Mesenchymal stem cell (in vitro differentiated cells and primary cell): ENCODE data around the gene AP3B1.

ENCODE experiments used
- DNase-seq: peaks from one replicate; pipeline ENCODE4 v3.0.0-alpha.2; 2013
- H2AFZ ChIP-seq: one replicate; pipeline ENCODE4 v1.6.1; 2013; ENCODE audit warnings: low read depth, mild to moderate bottlenecking, control low read depth, inconsistent platforms, low read length, moderate library complexity
- H2AK5ac ChIP-seq: 2 replicates; pipeline ENCODE4 v1.6.1; 2013; ENCODE audit warnings: low read length, moderate library complexity, mild to moderate bottlenecking, inconsistent platforms; ENCODE audit not compliant: severe bottlenecking
- H2BK120ac ChIP-seq: one replicate; pipeline ENCODE4 v1.6.1; 2013; ENCODE audit warnings: low read depth, mild to moderate bottlenecking, inconsistent platforms, low read length, moderate library complexity
- H2BK12ac ChIP-seq, 2 experiments: one replicate each; pipeline ENCODE4 v1.6.1; 2013; ENCODE audit warnings: inconsistent platforms in 2 of 2, low read length in 2 of 2, mild to moderate bottlenecking in 2 of 2, moderate library complexity in 2 of 2, control low read depth in 1 of 2
- H2BK15ac ChIP-seq: one replicate; pipeline ENCODE4 v1.6.1; 2013; ENCODE audit warnings: mild to moderate bottlenecking, low read depth, inconsistent platforms; ENCODE audit not compliant: poor library complexity, severe bottlenecking
- H2BK5ac ChIP-seq: 2 replicates; pipeline ENCODE4 v1.6.1; 2013; ENCODE audit warnings: low read depth, mild to moderate bottlenecking, low read length, control low read depth, inconsistent platforms; ENCODE audit not compliant: poor library complexity, severe bottlenecking
- H3K14ac ChIP-seq, 2 experiments: one replicate each; pipeline ENCODE4 v1.6.1; 2013; ENCODE audit warnings: inconsistent platforms in 2 of 2, low read length in 2 of 2, control low read depth in 1 of 2, mild to moderate bottlenecking in 1 of 2, moderate library complexity in 1 of 2
- H3K18ac ChIP-seq, 2 experiments: one replicate each; pipeline ENCODE4 v1.6.1; 2013; ENCODE audit warnings: inconsistent platforms in 2 of 2, low read length in 2 of 2, control low read depth in 1 of 2, low read depth in 1 of 2, mild to moderate bottlenecking in 1 of 2
- H3K23ac ChIP-seq, 2 experiments: one replicate each; pipeline ENCODE4 v1.6.1; 2013; ENCODE audit warnings: inconsistent platforms in 2 of 2, low read length in 2 of 2, mild to moderate bottlenecking in 2 of 2, moderate library complexity in 2 of 2, control low read depth in 1 of 2
- H3K27ac ChIP-seq: 2 replicates; pipeline ENCODE4 v1.5.1; 2013; ENCODE audit warnings: mild to moderate bottlenecking, moderate library complexity, low read length, control low read depth, inconsistent platforms; ENCODE audit not compliant: poor library complexity, severe bottlenecking
- H3K27me3 ChIP-seq, 2 experiments: 2 replicates each; pipeline versions ENCODE4 v1.6.1 to v1.7.0; 2013; ENCODE audit warnings: low read length in 2 of 2, mild to moderate bottlenecking in 2 of 2, moderate library complexity in 2 of 2, control low read depth in 1 of 2, inconsistent platforms in 1 of 2; ENCODE audit not compliant: control insufficient read depth in 1 of 2, insufficient read depth in 1 of 2
- H3K36me3 ChIP-seq, 2 experiments: 2 replicates each; pipeline versions ENCODE4 v1.6.1 to v1.7.0; 2013; ENCODE audit warnings: low read length in 2 of 2, control low read depth in 1 of 2, inconsistent platforms in 1 of 2, low read depth in 1 of 2, mild to moderate bottlenecking in 1 of 2; ENCODE audit not compliant: insufficient read depth in 2 of 2, control insufficient read depth in 1 of 2
- H3K4ac ChIP-seq, 2 experiments: one replicate each; pipeline ENCODE4 v1.6.1; 2013; ENCODE audit warnings: inconsistent platforms in 2 of 2, low read length in 2 of 2, mild to moderate bottlenecking in 2 of 2, moderate library complexity in 2 of 2, control low read depth in 1 of 2, low read depth in 1 of 2
- H3K4me1 ChIP-seq: 2 replicates; pipeline ENCODE4 v1.6.1; 2013; ENCODE audit warnings: low read depth, low read length, control low read depth; ENCODE audit not compliant: control insufficient read depth, insufficient read depth
- H3K4me2 ChIP-seq: 2 replicates; pipeline ENCODE4 v1.6.1; 2013; ENCODE audit warnings: low read length, mild to moderate bottlenecking, inconsistent platforms; ENCODE audit not compliant: poor library complexity, severe bottlenecking
- H3K4me3 ChIP-seq, 2 experiments: 2 replicates each; pipeline versions ENCODE4 v1.5.1 to v1.7.0; 2013; ENCODE audit warnings: low read length in 2 of 2, mild to moderate bottlenecking in 2 of 2, control low read depth in 1 of 2, low read depth in 1 of 2; ENCODE audit not compliant: insufficient read depth in 1 of 2
- H3K79me1 ChIP-seq: replicated peaks from 2 replicates; pipeline ENCODE4 v1.6.1; 2013; ENCODE audit warnings: mild to moderate bottlenecking, control low read depth, low read length, inconsistent platforms; ENCODE audit not compliant: poor library complexity, severe bottlenecking
- H3K9ac ChIP-seq: 2 replicates; pipeline ENCODE4 v1.7.0; 2013; ENCODE audit warnings: mild to moderate bottlenecking, low read length, moderate library complexity
- H3K9me3 ChIP-seq: 2 replicates; pipeline ENCODE4 v1.7.0; 2013; ENCODE audit warnings: mild to moderate bottlenecking, low read length; ENCODE audit not compliant: control insufficient read depth
- H4K8ac ChIP-seq: one replicate; pipeline ENCODE4 v1.6.1; 2013; ENCODE audit warnings: inconsistent platforms, mild to moderate bottlenecking, low read length, moderate library complexity
- H4K91ac ChIP-seq: one replicate; pipeline ENCODE4 v1.6.1; 2013; ENCODE audit warnings: mild to moderate bottlenecking, low read length, inconsistent platforms
- WGBS: methylation state at CpG from one replicate; pipeline ENCODE4 v1.1.7; 2013; ENCODE audit warnings: mixed read lengths; 5-methylcytosine and 5-hydroxymethylcytosine counted together

AP3B1 gene

DNA sequence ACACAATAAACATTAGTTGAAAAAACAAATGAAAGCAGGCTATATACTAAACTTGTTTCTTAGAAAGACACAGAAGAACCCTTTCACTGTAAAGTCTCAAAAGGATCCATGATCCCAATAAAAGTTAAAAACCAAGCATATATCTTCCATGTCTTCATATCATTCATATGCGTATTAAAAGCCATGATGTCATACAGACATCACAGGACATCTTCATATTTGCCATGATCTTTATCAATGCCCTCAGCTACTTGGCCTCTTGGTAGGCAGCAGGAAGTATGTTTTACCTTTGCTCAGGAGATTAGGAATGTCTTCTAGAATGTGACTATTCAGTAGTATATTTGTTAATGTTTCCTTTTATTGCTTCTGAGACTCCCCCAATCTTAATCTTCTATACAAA lies 16.8 kb downstream of the AP3B1 start:
- no peak overlapping the region for H2BK12ac ChIP-seq
- peaks cover 23% of the 10 kb centered on the region for H3K79me1 ChIP-seq
- H4K91ac ChIP-seq: no peak overlapping the region
- H3K4me3 ChIP-seq: no peak overlapping the region
- H3K36me3 ChIP-seq: peaks cover 0 to 3% of the 10 kb centered on the region in 2 experiments
- H2AFZ ChIP-seq: no peak overlapping the region
- H2AK5ac ChIP-seq: no peak overlapping the region
- H3K4me1 ChIP-seq: no peaks in the 10 kb centered on the region
- no peak overlapping the region for H3K18ac ChIP-seq
- no peak overlapping the region for H3K27ac ChIP-seq
- H3K14ac ChIP-seq: no peak overlapping the region
- no peak overlapping the region for H2BK5ac ChIP-seq
- 100% methylated on average over 1 of the region's 1 CpG for WGBS
- no peak overlapping the region for H2BK15ac ChIP-seq
- no peak overlapping the region for H3K23ac ChIP-seq
- no peaks in the 10 kb centered on the region for H3K27me3 ChIP-seq
- no peak overlapping the region for H3K4ac ChIP-seq
- H3K9ac ChIP-seq: no peak overlapping the region
- H4K8ac ChIP-seq: no peak overlapping the region
- H3K4me2 ChIP-seq: no peak overlapping the region
- H3K9me3 ChIP-seq: no peaks in the 10 kb centered on the region
- no peak for DNase-seq
- no peak overlapping the region for H2BK120ac ChIP-seq

GRCh38 chr5:78275998-78276543 lies 18.4 kb downstream of the AP3B1 start:
- H2AFZ ChIP-seq: no peak overlapping the region
- H3K27ac ChIP-seq: no peak overlapping the region
- no peak overlapping the region for H3K4me3 ChIP-seq
- no peak overlapping the region for H2BK15ac ChIP-seq
- H3K18ac ChIP-seq: no peak overlapping the region
- no peaks in the 10 kb centered on the region for H3K27me3 ChIP-seq
- H2BK5ac ChIP-seq: no peak overlapping the region
- no peak for DNase-seq
- H2BK120ac ChIP-seq: no peak overlapping the region
- no peak overlapping the region for H3K9ac ChIP-seq
- peaks cover 0 to 3% of the 10 kb centered on the region in 2 experiments for H3K36me3 ChIP-seq
- H3K23ac ChIP-seq: no peak overlapping the region
- no peak overlapping the region for H3K4ac ChIP-seq
- H3K4me1 ChIP-seq: no peaks in the 10 kb centered on the region
- H3K4me2 ChIP-seq: no peak overlapping the region
- no peaks in the 10 kb centered on the region for H3K9me3 ChIP-seq
- H2AK5ac ChIP-seq: no peak overlapping the region
- H3K79me1 ChIP-seq: peaks cover 19% of the 10 kb centered on the region
- no peak overlapping the region for H4K8ac ChIP-seq
- H4K91ac ChIP-seq: no peak overlapping the region
- H3K14ac ChIP-seq: no peak overlapping the region
- H2BK12ac ChIP-seq: no peak overlapping the region

DNA sequence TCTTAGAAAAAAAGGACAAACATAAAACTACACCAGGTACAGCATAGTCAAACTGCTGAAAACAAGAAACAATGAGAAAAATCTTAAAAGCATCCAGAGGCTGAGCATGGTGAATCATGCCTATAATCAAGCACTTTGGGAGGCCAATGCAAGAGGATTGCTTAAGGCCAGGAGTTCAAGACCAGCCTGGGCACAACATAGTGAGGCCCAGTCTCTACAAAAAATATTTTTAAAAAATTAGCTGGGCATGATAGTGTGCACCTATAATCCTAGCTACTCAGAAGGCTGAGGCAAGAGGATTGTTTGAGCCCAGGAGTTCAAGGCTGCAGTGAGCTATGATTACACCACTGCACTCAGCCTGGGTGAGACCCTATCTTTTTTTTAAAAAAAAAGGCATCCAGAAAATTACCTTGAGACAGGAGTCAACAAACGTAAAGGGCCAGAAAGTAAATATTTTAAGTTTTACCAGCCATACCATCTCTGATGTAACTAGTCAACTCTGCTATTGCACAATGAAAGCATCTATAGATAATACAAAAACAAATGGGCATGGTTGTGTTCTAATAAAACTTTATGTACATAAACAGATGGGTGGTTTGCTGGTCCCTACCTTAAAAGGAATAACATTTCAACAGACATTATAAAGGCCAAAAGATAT lies 19.8 kb downstream of the AP3B1 start:
- Histone ChIP-seq H3K4ac (no peak overlapping the region), H2BK15ac (no peak overlapping the region), H2BK5ac (no peak overlapping the region), H3K36me3 (peaks cover 0 to 3% of the 10 kb centered on the region in 2 experiments), H3K4me3 (no peak overlapping the region), H2AFZ (no peak overlapping the region), H3K27ac (no peak overlapping the region), H3K27me3 (no peaks in the 10 kb centered on the region), H3K14ac (no peak overlapping the region), H4K8ac (no peak overlapping the region), H3K4me2 (no peak overlapping the region), H2BK12ac (no peak overlapping the region), H2AK5ac (no peak overlapping the region), H3K9me3 (no peaks in the 10 kb centered on the region), H3K4me1 (no peaks in the 10 kb centered on the region), H2BK120ac (no peak overlapping the region), H3K9ac (no peak overlapping the region), H3K23ac (no peak overlapping the region), H3K79me1 (peaks cover 23% of the 10 kb centered on the region), H3K18ac (no peak overlapping the region), H4K91ac (no peak overlapping the region)
- DNase-seq: no peak
- 92% methylated on average over 1 of the region's 1 CpG for WGBS

DNA sequence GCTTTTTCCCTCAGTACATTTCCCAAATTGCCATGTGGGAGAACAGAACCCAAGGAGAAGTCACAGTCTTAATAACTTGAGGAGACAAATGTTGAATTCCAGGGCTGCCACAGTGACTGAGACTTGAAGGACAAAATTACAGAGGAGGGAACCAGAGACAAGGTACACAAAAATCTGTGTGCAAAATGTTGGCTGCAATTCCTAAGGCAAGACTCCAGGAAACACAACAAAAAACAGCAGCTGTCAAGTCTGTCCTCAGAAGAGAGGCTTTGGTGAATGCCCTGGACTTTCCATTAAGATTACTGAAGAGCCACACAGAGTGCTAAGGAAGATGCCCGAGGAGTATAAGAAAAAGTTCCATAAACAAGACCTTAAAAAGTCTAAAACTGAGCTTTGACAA lies 21.1 kb downstream of the AP3B1 start:
- DNase-seq: no peak

More for the DNA sequence above, 21.1 kb downstream of the AP3B1 start:
- no peak overlapping the region for H2AK5ac ChIP-seq
- H2BK12ac ChIP-seq: no peak overlapping the region
- no peak overlapping the region for H3K18ac ChIP-seq
- no peak overlapping the region for H3K4ac ChIP-seq
- peaks cover 0 to 3% of the 10 kb centered on the region in 2 experiments for H3K36me3 ChIP-seq
- H2BK15ac ChIP-seq: no peak overlapping the region
- H3K4me3 ChIP-seq: no peak overlapping the region
- H4K91ac ChIP-seq: no peak overlapping the region
- no peaks in the 10 kb centered on the region for H3K4me1 ChIP-seq
- H3K9me3 ChIP-seq: no peaks in the 10 kb centered on the region
- no peak overlapping the region for H3K27ac ChIP-seq
- no peak overlapping the region for H3K23ac ChIP-seq
- no peak overlapping the region for H2BK120ac ChIP-seq
- H3K9ac ChIP-seq: no peak overlapping the region
- no peak overlapping the region for H4K8ac ChIP-seq
- no peak overlapping the region for H3K4me2 ChIP-seq
- H2AFZ ChIP-seq: no peak overlapping the region
- H3K27me3 ChIP-seq: no peaks in the 10 kb centered on the region
- peaks cover 19% of the 10 kb centered on the region for H3K79me1 ChIP-seq
- H2BK5ac ChIP-seq: no peak overlapping the region
- no peak overlapping the region for H3K14ac ChIP-seq
- WGBS: 100% methylated on average over 1 of the region's 1 CpG
